Measurements from ENCODE around the gene CNTNAP2. TPM values are rescaled to one million over a fixed set of nuclear protein-coding genes. Genes with fewer than 3 reads are reported as not detected.

Gene CNTNAP2
- total RNA-seq, 1 experiment from 2014 or later, result 42.5 TPM

DNA sequence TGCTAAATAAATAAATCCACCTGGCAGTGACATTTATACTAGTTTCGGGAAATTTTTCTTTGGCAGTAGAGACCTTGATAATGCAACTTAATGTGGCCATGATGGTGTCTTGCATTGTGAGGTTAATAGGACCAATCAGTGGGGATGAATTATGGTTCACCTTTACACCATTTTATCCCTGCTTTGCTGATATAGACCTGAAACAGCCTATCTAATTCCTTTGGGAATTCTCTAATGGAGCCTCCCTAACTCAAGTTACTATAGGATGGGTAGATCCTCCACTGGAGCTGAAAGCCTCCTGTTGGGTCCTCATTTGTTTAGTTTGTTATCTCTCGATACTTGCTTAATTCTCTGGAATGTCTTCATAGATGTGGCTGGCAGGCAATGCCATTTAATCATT, 276.7 kb downstream of the CNTNAP2 start:
- Mint-ChIP-seq H3K36me3 (ENCODE audit: insufficient read depth, unreplicated experiment) (no peaks in the 10 kb centered on the region), H3K4me3 (ENCODE audit: unreplicated experiment) (no peak overlapping the region), H3K9me3 (ENCODE audit: unreplicated experiment) (no peaks in the 10 kb centered on the region), H3K27ac (ENCODE audit: unreplicated experiment) (no peak overlapping the region), H3K4me1 (ENCODE audit: low read depth, unreplicated experiment) (no peaks in the 10 kb centered on the region), H3K27me3 (ENCODE audit: insufficient read depth, unreplicated experiment) (peaks cover 3% of the 10 kb centered on the region)
- H3K9me3 ChIP-seq, result no peaks in the 10 kb centered on the region
- ChIA-PET POLR2A (no interaction called here), CTCF (no interaction called here)
- no TSS peak for BruUV-seq (replicated peaks)
- no peaks in the 10 kb centered on the region for H3K36me3 ChIP-seq (ENCODE audit: control insufficient read depth, insufficient read depth, low read length)
- H3K27me3 ChIP-seq (replicated peaks; ENCODE audit: control insufficient read depth, insufficient read depth, low read length), result no peaks in the 10 kb centered on the region
- no peak for DNase-seq
- H3K4me3 ChIP-seq (ENCODE audit: low read depth, low read length), result no peak overlapping the region
- H3K4me1 ChIP-seq, result no peaks in the 10 kb centered on the region
- intact Hi-C loops (cut with micrococcal nuclease; ENCODE audit: unreplicated experiment), result no loop called here
- TF ChIP-seq, protein P1, sequence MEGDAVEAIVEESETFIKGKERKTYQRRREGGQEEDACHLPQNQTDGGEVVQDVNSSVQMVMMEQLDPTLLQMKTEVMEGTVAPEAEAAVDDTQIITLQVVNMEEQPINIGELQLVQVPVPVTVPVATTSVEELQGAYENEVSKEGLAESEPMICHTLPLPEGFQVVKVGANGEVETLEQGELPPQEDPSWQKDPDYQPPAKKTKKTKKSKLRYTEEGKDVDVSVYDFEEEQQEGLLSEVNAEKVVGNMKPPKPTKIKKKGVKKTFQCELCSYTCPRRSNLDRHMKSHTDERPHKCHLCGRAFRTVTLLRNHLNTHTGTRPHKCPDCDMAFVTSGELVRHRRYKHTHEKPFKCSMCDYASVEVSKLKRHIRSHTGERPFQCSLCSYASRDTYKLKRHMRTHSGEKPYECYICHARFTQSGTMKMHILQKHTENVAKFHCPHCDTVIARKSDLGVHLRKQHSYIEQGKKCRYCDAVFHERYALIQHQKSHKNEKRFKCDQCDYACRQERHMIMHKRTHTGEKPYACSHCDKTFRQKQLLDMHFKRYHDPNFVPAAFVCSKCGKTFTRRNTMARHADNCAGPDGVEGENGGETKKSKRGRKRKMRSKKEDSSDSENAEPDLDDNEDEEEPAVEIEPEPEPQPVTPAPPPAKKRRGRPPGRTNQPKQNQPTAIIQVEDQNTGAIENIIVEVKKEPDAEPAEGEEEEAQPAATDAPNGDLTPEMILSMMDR (IDR thresholded peaks at IDR 0.05; ENCODE audit: insufficient read depth in 1 of 2, low read depth in 1 of 2, low read length in 1 of 2, severe bottlenecking in 1 of 2, unreplicated experiment in 1 of 2), result no peak

DNA sequence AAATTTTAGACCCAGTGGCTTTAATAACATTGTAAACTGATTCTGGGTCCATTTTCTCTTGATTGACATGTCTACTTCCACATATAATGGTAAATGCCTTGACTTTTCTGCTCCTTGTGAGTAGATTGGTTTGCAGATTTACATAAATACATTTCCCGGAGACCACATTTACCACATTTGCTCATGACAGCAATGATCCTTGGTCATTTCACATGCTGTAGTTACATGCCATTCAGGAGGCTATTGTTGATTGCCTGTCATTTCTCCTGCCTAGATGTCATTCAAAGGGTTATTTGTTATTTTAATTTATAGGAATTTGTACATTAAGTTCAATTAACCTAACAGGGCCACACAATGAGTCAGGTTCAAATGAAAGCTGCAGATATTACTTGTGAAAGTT, 280.5 kb downstream of the CNTNAP2 start:
- Mint-ChIP-seq H3K9me3 (ENCODE audit: unreplicated experiment) (no peaks in the 10 kb centered on the region), H3K4me3 (ENCODE audit: unreplicated experiment) (no peak overlapping the region), H3K27me3 (ENCODE audit: insufficient read depth, unreplicated experiment) (peaks cover 3% of the 10 kb centered on the region), H3K36me3 (ENCODE audit: insufficient read depth, unreplicated experiment) (no peaks in the 10 kb centered on the region), H3K4me1 (ENCODE audit: low read depth, unreplicated experiment) (no peaks in the 10 kb centered on the region), H3K27ac (ENCODE audit: unreplicated experiment) (no peak overlapping the region)
- no peaks in the 10 kb centered on the region for H3K4me1 ChIP-seq
- TF ChIP-seq, protein P1 (IDR thresholded peaks at IDR 0.05; ENCODE audit: insufficient read depth in 1 of 2, low read depth in 1 of 2, low read length in 1 of 2, severe bottlenecking in 1 of 2, unreplicated experiment in 1 of 2), result no peak
- intact Hi-C loops (cut with micrococcal nuclease; ENCODE audit: unreplicated experiment), result no loop called here
- POLR2A ChIA-PET, result no interaction called here
- BruUV-seq (replicated peaks), result no TSS peak
- CTCF ChIA-PET, result no interaction called here
- H3K36me3 ChIP-seq (ENCODE audit: control insufficient read depth, insufficient read depth, low read length), result no peaks in the 10 kb centered on the region
- no peak for DNase-seq
- no peaks in the 10 kb centered on the region for H3K27me3 ChIP-seq (replicated peaks; ENCODE audit: control insufficient read depth, insufficient read depth, low read length)
- H3K4me3 ChIP-seq (ENCODE audit: low read depth, low read length), result no peak overlapping the region
- H3K9me3 ChIP-seq, result no peaks in the 10 kb centered on the region

DNA sequence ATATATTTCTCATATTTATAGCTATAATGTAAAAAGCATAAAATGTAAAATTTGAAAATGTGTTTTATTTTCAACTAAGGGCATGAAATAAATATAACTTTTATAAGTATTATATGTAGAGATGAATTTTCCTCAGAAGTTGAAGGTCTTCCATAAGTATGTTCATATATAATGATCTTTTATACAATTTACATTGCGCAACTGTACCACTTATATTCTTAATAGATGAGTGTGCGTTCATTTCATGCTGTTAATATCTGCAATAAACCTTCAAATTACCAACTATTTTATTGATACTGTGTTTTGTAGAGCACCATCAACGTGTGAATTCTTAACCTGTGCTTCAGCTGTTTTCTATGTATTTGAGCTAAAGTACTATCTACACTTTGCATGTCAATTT, 285.3 kb downstream of the CNTNAP2 start:
- no peaks in the 10 kb centered on the region for H3K4me1 ChIP-seq
- no peak overlapping the region for H3K4me3 Mint-ChIP-seq (ENCODE audit: unreplicated experiment)

More for the DNA sequence above, 285.3 kb downstream of the CNTNAP2 start:
- H3K4me3 ChIP-seq (ENCODE audit: low read depth, low read length), result no peak overlapping the region
- Mint-ChIP-seq H3K27ac (ENCODE audit: unreplicated experiment) (no peak overlapping the region), H3K27me3 (ENCODE audit: insufficient read depth, unreplicated experiment) (no peaks in the 10 kb centered on the region), H3K36me3 (ENCODE audit: insufficient read depth, unreplicated experiment) (no peaks in the 10 kb centered on the region), H3K4me1 (ENCODE audit: low read depth, unreplicated experiment) (no peaks in the 10 kb centered on the region), H3K9me3 (ENCODE audit: unreplicated experiment) (no peaks in the 10 kb centered on the region)
- no peaks in the 10 kb centered on the region for H3K36me3 ChIP-seq (ENCODE audit: control insufficient read depth, insufficient read depth, low read length)
- TF ChIP-seq, protein P1 (IDR thresholded peaks at IDR 0.05; ENCODE audit: insufficient read depth in 1 of 2, low read depth in 1 of 2, low read length in 1 of 2, severe bottlenecking in 1 of 2, unreplicated experiment in 1 of 2), result no peak
- CTCF ChIA-PET, result no interaction called here
- no peaks in the 10 kb centered on the region for H3K9me3 ChIP-seq
- DNase-seq, result no peak
- POLR2A ChIA-PET, result no interaction called here
- no peaks in the 10 kb centered on the region for H3K27me3 ChIP-seq (replicated peaks; ENCODE audit: control insufficient read depth, insufficient read depth, low read length)
- intact Hi-C loops (cut with micrococcal nuclease; ENCODE audit: unreplicated experiment), result no loop called here
- BruUV-seq (replicated peaks), result no TSS peak

All from Caco-2 (cell line).